HUES64 (cell line): ENCODE data around the gene COL27A1.
"Not testable (repeated sequence)": the region's sequence is repeated elsewhere in the genome, so short reads cannot be mapped to it uniquely, and the experiment has no call there.

Experiments
- H3K27ac ChIP-seq: 2 replicates; pipeline ENCODE4 v1.7.0; 2013; ENCODE audit warnings: low read depth, low read length, inconsistent platforms
- H3K27me3 ChIP-seq: 2 replicates; pipeline ENCODE4 v1.6.1; 2013; ENCODE audit warnings: mild to moderate bottlenecking, low read length; ENCODE audit not compliant: insufficient read depth
- H3K36me3 ChIP-seq: 2 replicates; pipeline ENCODE4 v1.6.1; 2013; ENCODE audit warnings: mild to moderate bottlenecking, low read length; ENCODE audit not compliant: insufficient read depth
- H3K4me1 ChIP-seq: 2 replicates; pipeline ENCODE4 v1.6.1; 2013; ENCODE audit warnings: mild to moderate bottlenecking, low read length, moderate library complexity; ENCODE audit not compliant: insufficient read depth
- H3K4me3 ChIP-seq: 2 replicates; pipeline ENCODE4 v1.5.1; 2013; ENCODE audit warnings: mild to moderate bottlenecking, low read length, moderate library complexity
- H3K9ac ChIP-seq: 2 replicates; pipeline ENCODE4 v1.6.1; 2013; ENCODE audit warnings: mild to moderate bottlenecking, low read depth, low read length
- H3K9me3 ChIP-seq: 2 replicates; pipeline ENCODE4 v1.6.1; 2013; ENCODE audit warnings: low read depth, low read length; ENCODE audit not compliant: insufficient read depth
- WGBS: fragments of 150-250, 120-280 bp; methylation state at CpG from one replicate; pipeline ENCODE4 v1.1.7; 2013; ENCODE audit warnings: missing lambda C conversion rate; 5-methylcytosine and 5-hydroxymethylcytosine counted together

Gene COL27A1

GRCh38 chr9:114181607-114182409 is 26.5 kb downstream of the COL27A1 start:
- Histone ChIP-seq H3K27me3 (no peaks in the 10 kb centered on the region), H3K4me1 (peaks cover 3% of the 10 kb centered on the region; the same call in 1 of the 2 replicates), H3K36me3 (no peaks in the 10 kb centered on the region; the same call in 1 of the 2 replicates), H3K9me3 (no peaks in the 10 kb centered on the region), H3K9ac (no peak overlapping the region), H3K4me3 (no peak overlapping the region), H3K27ac (no peak overlapping the region)
- WGBS: 94% methylated on average over 8 of the region's 9 CpGs

GRCh38 chr9:114183006-114183405 is 27.7 kb downstream of the COL27A1 start:
- Histone ChIP-seq H3K9ac (no peak overlapping the region), H3K27me3 (no peaks in the 10 kb centered on the region), H3K4me1 (no peaks in the 10 kb centered on the region; the same call in 1 of the 2 replicates), H3K27ac (no peak overlapping the region), H3K9me3 (0 out of 2 replicates have a peak, but pooled peaks cover 2% of the 10 kb centered on the region), H3K4me3 (no peak overlapping the region), H3K36me3 (peaks cover under 1% of the 10 kb centered on the region; the same call in 1 of the 2 replicates)
- WGBS: 90% methylated on average over 6 of the region's 6 CpGs

GRCh38 chr9:114184071-114184470 is 28.7 kb downstream of the COL27A1 start:
- peaks cover 9% of the 10 kb centered on the region for H3K36me3 ChIP-seq
- H3K4me3 ChIP-seq: no peak overlapping the region
- H3K9ac ChIP-seq: no peak overlapping the region
- H3K27me3 ChIP-seq: no peaks in the 10 kb centered on the region
- peaks cover 7% of the 10 kb centered on the region; the same call in 1 of the 2 replicates for H3K9me3 ChIP-seq
- H3K27ac ChIP-seq: no peak overlapping the region
- H3K4me1 ChIP-seq: no peaks in the 10 kb centered on the region
- 90% methylated on average over 3 of the region's 3 CpGs for WGBS

- no peaks in the 10 kb centered on the region for H3K27me3 ChIP-seq
- H3K27ac ChIP-seq: no peak overlapping the region
- no peaks in the 10 kb centered on the region for H3K4me1 ChIP-seq
- no peak overlapping the region for H3K9ac ChIP-seq
- H3K9me3 ChIP-seq: peaks cover 15% of the 10 kb centered on the region; the same call in 1 of the 2 replicates
- 89% methylated on average over 2 of the region's 2 CpGs for WGBS
- no peak overlapping the region for H3K4me3 ChIP-seq
- peaks cover 10% of the 10 kb centered on the region for H3K36me3 ChIP-seq
Measured at GRCh38 chr9:114184866-114185265, 29.5 kb downstream of the COL27A1 start.

- H3K36me3 ChIP-seq: peaks cover 12% of the 10 kb centered on the region
- 83% methylated on average over 11 of the region's 11 CpGs for WGBS
- no peak overlapping the region for H3K4me3 ChIP-seq
Measured at GRCh38 chr9:114185570-114186490, 30.5 kb downstream of the COL27A1 start.

GRCh38 chr9:114186605-114187289 is 31.4 kb downstream of the COL27A1 start:
- 83% methylated on average over 5 of the region's 5 CpGs for WGBS
- no peaks in the 10 kb centered on the region for H3K4me1 ChIP-seq
- H3K9me3 ChIP-seq: peaks cover 17% of the 10 kb centered on the region; the same call in 1 of the 2 replicates
- H3K4me3 ChIP-seq: no peak overlapping the region
- H3K9ac ChIP-seq: no peak overlapping the region
- H3K27me3 ChIP-seq: no peaks in the 10 kb centered on the region
- H3K27ac ChIP-seq: no peak overlapping the region
- peaks cover 12% of the 10 kb centered on the region for H3K36me3 ChIP-seq

More at GRCh38 chr9:114185570-114186490, 30.5 kb downstream of the COL27A1 start:
- H3K9me3 ChIP-seq: peaks cover 17% of the 10 kb centered on the region; the same call in 1 of the 2 replicates
- H3K27me3 ChIP-seq: no peaks in the 10 kb centered on the region
- no peak overlapping the region for H3K9ac ChIP-seq
- H3K27ac ChIP-seq: no peak overlapping the region
- H3K4me1 ChIP-seq: no peaks in the 10 kb centered on the region

- no peaks in the 10 kb centered on the region for H3K27me3 ChIP-seq
- 96% methylated on average over 3 of the region's 3 CpGs for WGBS
- H3K9ac ChIP-seq: no peak overlapping the region
- H3K9me3 ChIP-seq: peaks cover 17% of the 10 kb centered on the region; the same call in 1 of the 2 replicates
- no peak overlapping the region for H3K4me3 ChIP-seq
- H3K4me1 ChIP-seq: no peaks in the 10 kb centered on the region
- peaks cover 12% of the 10 kb centered on the region for H3K36me3 ChIP-seq
- no peak overlapping the region for H3K27ac ChIP-seq
Measured at GRCh38 chr9:114187827-114188226, 32.5 kb downstream of the COL27A1 start.

GRCh38 chr9:114189823-114190562 is 34.7 kb downstream of the COL27A1 start:
- Histone ChIP-seq H3K36me3 (peaks cover 12% of the 10 kb centered on the region), H3K27me3 (no peaks in the 10 kb centered on the region)
- 87% methylated on average over 2 of the region's 2 CpGs for WGBS

GRCh38 chr9:114190563-114190905 is 35.2 kb downstream of the COL27A1 start:
- Histone ChIP-seq H3K36me3 (peaks cover 12% of the 10 kb centered on the region), H3K4me1 (no peaks in the 10 kb centered on the region), H3K4me3 (no peak overlapping the region), H3K27ac (no peak overlapping the region), H3K27me3 (no peaks in the 10 kb centered on the region), H3K9me3 (peaks cover 17% of the 10 kb centered on the region; the same call in 1 of the 2 replicates), H3K9ac (no peak overlapping the region)
- WGBS: 96% methylated on average over 1 of the region's 1 CpG

More at GRCh38 chr9:114189823-114190562, 34.7 kb downstream of the COL27A1 start:
- no peak overlapping the region for H3K27ac ChIP-seq
- H3K9me3 ChIP-seq: peaks cover 17% of the 10 kb centered on the region; the same call in 1 of the 2 replicates
- H3K9ac ChIP-seq: no peak overlapping the region
- no peak overlapping the region for H3K4me3 ChIP-seq
- H3K4me1 ChIP-seq: no peaks in the 10 kb centered on the region

GRCh38 chr9:114191402-114191801 is 36.1 kb downstream of the COL27A1 start:
- not testable (repeated sequence) for H3K4me1 ChIP-seq, H3K4me3 ChIP-seq, H3K27ac ChIP-seq, H3K9ac ChIP-seq, H3K27me3 ChIP-seq
- 96% methylated on average over 4 of the region's 5 CpGs for WGBS
- Histone ChIP-seq H3K9me3 (peaks cover 17% of the 10 kb centered on the region; the same call in 1 of the 2 replicates), H3K36me3 (peaks cover 12% of the 10 kb centered on the region)
